GM18870 (cell line): ENCODE data around the gene EPB41L2.

Experiments
- ATAC-seq: cut with Tn5 transposase; IDR thresholded peaks from one replicate; pipeline ENCODE4 v1.9.1; 2021; ENCODE audit warnings: moderate library complexity; ENCODE audit not compliant: unreplicated experiment

The EPB41L2 gene

GRCh38 chr6:130846501-130846900, 216.5 kb downstream of the EPB41L2 start:
- ATAC-seq = no peak

- peak; percentile 78 for ATAC-seq
Measured at GRCh38 chr6:130843575-130844320, 219.3 kb downstream of the EPB41L2 start.

GRCh38 chr6:130841128-130841728, 221.8 kb downstream of the EPB41L2 start:
- ATAC-seq = no peak

GRCh38 chr6:130840050-130840449, 223.0 kb downstream of the EPB41L2 start:
- no peak for ATAC-seq

- ATAC-seq = no peak
Measured at GRCh38 chr6:130839379-130839778, 223.7 kb downstream of the EPB41L2 start.

GRCh38 chr6:130838951-130839350, 224.1 kb downstream of the EPB41L2 start:
- no peak for ATAC-seq

- ATAC-seq = no peak
Measured at GRCh38 chr6:130838250-130838860, 224.7 kb downstream of the EPB41L2 start.

GRCh38 chr6:130837067-130837466, 226.0 kb downstream of the EPB41L2 start:
- no peak for ATAC-seq

- no peak for ATAC-seq
Measured at GRCh38 chr6:130836055-130836640, 226.9 kb downstream of the EPB41L2 start.

GRCh38 chr6:130834482-130835251, 228.4 kb downstream of the EPB41L2 start:
- ATAC-seq = no peak

GRCh38 chr6:130833569-130833968, 229.5 kb downstream of the EPB41L2 start:
- no peak for ATAC-seq

- no peak for ATAC-seq
Measured at GRCh38 chr6:130831607-130832006, 231.4 kb downstream of the EPB41L2 start.

- ATAC-seq = no peak
Measured at GRCh38 chr6:130829333-130829910, 233.6 kb downstream of the EPB41L2 start.

- ATAC-seq = no peak
Measured at GRCh38 chr6:130827247-130828149, 235.5 kb downstream of the EPB41L2 start, which contains the start of gene SMLR1. Gene SMLR1, plus strand, starts transcription at chr6:130827406. Its CDS starts 8 bp downstream, at chr6:130827414.

- ATAC-seq = no peak
Measured at GRCh38 chr6:130826442-130827246, 236.4 kb downstream of the EPB41L2 start.

GRCh38 chr6:130825772-130826441, 237.1 kb downstream of the EPB41L2 start:
- ATAC-seq = no peak

- no peak for ATAC-seq
Measured at GRCh38 chr6:130824978-130825694, 237.9 kb downstream of the EPB41L2 start.

- ATAC-seq = no peak
Measured at GRCh38 chr6:130822736-130823135, 240.3 kb downstream of the EPB41L2 start.
